Measurements from ENCODE around the gene MXRA7.

DNA sequence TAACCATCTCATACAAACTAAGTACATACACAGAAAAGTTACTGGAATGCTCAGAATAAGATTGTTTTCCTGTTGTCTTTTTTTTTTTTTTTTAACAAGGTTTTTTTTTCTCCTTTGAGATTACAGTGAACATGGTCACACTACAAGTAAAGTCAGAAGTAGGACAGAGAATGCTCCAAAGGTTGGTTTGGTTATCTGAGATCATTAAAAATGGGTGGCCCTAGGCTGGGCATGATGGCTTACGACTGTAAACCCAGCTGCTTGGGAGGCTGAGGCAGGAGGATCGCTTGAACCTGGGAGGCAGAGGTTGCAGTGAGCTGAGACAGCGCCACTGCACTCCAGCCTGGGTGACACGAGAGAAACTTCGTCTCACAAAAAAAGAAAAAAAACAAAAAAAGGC is 60.3 kb downstream of the MXRA7 start:
- TF ChIP-seq CTCF (IDR thresholded peaks at IDR 0.05) = no peak
- no peak for TF ChIP-seq EZH2phosphoT487 (IDR thresholded peaks at IDR 0.05)
- TF ChIP-seq EZH2 (IDR thresholded peaks at IDR 0.05) = no peak
